CD1c-positive myeloid dendritic cell (primary cell): ENCODE results near the gene SYCE1.
"Not testable (repeated sequence)": the region's sequence is repeated elsewhere in the genome, so short reads cannot be mapped to it uniquely, and the experiment has no call there.

Source experiments
- DNase-seq: peaks from one replicate; pipeline ENCODE4 v3.0.0-alpha.2; 2016; ENCODE audit errors: extremely low spot score

The SYCE1 gene, protein sequence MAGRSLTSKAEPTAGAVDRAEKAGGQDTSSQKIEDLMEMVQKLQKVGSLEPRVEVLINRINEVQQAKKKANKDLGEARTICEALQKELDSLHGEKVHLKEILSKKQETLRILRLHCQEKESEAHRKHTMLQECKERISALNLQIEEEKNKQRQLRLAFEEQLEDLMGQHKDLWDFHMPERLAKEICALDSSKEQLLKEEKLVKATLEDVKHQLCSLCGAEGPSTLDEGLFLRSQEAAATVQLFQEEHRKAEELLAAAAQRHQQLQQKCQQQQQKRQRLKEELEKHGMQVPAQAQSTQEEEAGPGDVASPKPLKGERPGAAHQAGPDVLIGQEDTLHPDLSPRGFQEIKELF

DNA sequence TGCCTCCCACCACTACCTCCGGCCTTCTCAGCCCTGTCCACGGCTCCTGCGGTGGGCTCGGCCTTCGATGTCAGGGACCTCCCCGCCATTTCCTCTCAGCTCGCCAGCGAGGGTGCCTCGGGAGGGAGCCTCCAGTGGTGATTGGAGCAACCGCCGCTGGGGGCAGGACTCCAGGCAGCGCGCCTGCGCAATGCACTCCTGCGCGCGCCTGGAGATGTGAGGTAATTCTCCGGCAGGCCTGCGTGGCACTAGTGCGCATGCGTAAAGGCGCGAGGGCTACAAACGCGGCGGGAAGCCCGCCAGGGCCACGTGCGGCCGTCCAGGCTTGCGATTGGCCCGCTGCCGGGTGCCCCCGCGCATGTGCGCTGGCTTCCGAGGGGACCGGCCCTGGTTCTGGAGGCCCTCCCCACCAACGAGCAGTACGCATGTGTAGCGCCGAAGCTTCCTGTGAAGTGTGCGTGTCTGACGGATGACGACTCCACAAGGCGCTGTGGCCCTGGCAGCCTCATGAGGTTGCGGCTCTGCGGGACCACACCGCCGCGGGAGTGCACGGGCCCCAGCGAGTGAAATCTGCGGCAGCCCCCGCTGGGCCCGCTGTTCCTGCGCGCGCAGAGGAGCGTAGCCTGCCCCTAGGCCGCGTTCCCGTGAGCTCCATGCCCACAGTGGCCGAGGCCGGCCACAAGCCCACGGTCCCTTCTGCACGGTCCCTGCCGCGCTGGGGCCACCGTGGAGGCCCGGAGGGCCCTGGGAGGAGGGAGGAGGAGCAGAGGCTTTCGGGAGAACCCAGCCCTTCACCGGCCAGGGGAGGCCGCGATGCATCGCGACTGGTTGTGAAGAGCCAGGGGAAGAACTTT is at the start of gene SYCE1:
Gene SYCE1 (minus strand): TSS at position 143 of the 854 bp plus-strand sequence. CDS start 54 bp downstream, at position 89.
- peak; percentile 5 for DNase-seq

- DNase-seq: no peak
These were observed 49.6 kb upstream of the SYCE1 start for GRCh38 chr10:133614830-133615580.

DNA sequence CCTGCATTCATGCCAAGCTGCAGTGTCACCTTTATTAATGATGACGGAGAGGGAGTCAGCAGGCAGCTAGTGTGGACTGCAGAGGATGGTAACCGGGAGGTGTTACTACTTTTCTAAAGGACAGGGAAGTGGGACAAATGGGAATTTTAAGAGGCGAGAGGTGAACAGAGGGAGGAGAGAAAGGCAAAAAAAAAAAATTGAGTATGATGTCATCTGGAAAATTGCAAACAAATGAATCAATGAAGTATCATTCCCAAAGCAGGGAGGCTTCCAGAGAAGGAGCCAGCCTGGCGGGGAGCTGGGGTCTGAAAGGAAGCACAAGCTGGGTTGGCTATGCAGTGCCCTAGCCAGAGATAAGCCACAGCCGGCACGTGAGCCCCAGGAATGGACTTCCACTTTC is 48.3 kb upstream of the SYCE1 start:
- no peak for DNase-seq

DNA sequence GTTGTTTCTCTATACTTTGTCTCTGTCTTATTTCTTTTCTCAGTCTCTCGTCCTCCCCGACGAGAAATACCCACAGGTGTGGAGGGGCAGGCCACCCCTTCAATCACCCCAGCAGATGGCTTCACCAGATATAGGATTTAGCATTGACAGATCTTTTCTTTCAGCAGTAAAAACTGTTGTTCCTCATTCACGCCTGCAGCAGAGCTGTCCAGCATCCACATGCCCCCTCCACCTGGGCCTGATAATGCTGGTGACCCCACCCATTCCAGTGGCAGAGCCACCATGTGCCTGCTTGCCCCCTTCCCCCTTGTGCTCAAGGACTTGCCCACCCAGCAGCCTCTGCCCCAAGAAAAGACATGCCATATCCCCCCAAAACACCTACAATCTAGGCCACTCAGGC is 45.7 kb upstream of the SYCE1 start:
- no peak for DNase-seq

DNA sequence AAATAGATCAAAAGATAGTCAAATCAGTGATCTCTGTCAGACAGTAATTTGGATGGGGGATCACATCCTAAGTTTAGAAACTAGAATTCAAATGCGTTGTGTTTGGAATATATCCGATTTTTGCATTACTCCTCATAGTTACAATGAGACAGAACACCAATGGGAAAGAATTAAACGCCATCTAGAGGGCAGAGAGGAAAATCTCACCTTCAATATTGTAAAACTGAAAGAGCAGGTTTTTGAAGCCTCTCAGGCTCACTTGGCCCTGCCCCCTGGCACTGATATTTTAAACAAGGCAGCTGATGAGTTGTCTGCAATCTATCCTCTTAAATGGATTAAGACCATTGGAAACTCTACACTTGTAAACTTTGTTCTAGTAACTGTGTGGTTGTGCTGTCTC is 43.5 kb upstream of the SYCE1 start:
- peak; percentile 12 for DNase-seq

DNA sequence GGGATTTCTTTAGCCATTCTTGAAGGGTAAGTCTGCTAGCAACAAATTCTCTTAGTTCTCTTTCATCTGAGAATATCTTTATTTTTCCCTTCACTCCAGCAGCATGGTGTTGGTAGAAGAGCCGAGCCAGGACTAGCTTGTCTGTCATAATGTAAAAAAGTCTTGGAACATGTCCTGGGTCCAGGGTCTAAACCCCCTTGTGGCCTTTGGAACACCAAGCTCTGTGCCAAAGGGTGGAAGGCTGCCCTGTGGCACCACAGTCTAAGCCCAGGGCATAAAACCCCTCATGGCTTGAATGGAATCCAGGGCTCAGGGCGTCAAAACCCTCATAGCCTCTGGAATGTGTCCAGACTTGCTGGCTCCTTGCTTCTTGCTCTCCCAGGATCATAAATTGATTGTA is 38.1 kb upstream of the SYCE1 start:
- DNase-seq: not testable (repeated sequence)

- no peak for DNase-seq
These were observed 35.3 kb upstream of the SYCE1 start for GRCh38 chr10:133600657-133601056.

- not testable (repeated sequence) for DNase-seq
These were observed 34.5 kb upstream of the SYCE1 start for GRCh38 chr10:133599869-133600268.

- DNase-seq: no peak
These were observed 27.3 kb upstream of the SYCE1 start for GRCh38 chr10:133592716-133593115.

DNA sequence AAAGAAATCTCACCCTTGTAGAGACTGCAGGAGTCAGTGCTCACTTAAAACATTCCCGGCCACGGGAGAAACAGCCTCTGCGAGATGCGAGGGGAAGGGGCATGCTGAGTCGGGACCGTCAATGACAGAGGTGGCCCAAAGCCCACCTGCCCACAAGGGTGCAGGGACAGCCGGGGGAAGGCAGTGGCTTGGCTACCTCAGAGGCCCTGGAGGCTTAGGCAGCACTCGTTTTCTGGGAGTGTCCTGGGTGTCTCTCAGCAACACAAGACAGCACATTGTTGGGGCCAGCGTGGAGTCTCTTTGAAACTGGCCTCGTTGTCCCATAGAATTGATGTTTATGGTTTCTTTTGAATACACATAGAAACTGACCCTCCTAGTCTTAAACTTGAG is 25.6 kb upstream of the SYCE1 start:
- no peak for DNase-seq

DNA sequence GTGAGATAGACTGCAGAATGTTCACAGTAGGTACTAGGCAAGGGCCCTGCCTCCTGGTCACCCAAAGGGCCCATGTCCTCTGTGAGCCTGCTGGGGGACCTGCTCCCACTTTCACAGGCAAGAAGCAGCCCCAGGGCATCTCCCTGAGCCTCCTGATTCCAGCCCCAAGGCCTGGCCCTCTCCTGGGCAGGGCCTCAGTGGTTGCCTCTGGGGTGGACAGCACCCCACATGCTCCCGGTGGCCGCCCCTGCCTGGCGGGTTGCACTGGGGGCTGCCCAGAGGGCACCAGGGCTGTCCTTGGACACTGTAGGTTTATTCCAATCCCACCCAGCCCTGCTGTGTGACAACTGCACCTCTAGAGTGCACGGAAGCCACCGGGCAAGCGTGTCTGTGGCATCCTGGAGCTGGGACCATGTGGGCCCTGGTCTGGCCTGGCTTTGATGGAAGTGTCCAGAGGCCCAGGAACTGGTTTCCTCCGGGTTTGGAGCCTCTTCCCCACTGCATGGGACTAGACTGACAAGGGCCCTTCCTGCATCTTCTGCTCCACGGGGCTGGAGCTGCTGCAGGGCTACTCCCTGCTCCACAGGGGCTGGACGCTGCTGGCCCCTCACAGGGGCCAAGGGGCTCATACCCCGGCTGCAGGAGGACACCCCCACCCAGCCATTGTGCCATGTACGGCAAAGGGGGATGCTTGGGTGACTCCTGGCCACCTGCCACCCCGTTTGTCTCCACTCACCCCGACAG is 25.0 kb upstream of the SYCE1 start:
- no peak for DNase-seq

DNA sequence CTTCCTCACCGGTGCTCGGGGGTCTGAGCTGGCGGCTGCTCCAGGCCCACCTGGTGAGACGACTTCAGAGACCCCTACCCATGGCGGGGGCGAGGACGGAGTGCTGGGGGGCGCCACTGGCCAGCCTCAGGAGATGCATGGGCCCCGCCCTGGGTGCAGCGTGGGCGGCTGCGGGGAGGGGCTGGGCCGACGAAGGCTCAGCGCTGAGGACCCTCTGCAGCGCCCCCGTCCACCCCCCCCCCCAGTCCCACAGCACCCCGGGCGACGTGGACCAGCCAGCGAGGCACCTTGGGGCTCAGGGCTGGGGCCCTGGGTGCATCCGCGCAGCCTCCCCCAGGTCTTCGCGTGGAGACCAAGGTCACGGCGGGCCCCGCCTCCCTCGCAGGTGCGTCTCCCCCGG is 11.7 kb upstream of the SYCE1 start:
- not testable (repeated sequence) for DNase-seq

DNA sequence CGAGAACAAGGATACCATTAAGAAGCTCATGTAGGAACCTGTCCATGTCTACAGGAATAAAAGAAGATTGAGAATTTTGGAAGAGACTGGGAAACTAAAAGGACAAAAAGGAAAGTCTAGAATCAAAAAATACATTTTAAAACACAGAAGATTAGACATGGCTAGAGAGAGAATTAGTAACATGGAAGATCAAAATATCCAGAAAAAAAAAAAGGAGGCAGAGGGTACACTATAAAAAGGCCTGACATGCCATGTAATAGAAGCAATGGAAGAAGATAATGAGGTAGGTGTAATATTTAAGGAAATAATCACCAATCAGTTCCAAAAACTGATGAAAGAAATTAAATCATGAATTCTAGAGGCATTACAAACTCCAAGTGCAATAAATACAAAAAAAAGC is 8.1 kb upstream of the SYCE1 start:
- not testable (repeated sequence) for DNase-seq

GRCh38 chr10:133572055-133572454 is 6.7 kb upstream of the SYCE1 start:
- not testable (repeated sequence) for DNase-seq

DNA sequence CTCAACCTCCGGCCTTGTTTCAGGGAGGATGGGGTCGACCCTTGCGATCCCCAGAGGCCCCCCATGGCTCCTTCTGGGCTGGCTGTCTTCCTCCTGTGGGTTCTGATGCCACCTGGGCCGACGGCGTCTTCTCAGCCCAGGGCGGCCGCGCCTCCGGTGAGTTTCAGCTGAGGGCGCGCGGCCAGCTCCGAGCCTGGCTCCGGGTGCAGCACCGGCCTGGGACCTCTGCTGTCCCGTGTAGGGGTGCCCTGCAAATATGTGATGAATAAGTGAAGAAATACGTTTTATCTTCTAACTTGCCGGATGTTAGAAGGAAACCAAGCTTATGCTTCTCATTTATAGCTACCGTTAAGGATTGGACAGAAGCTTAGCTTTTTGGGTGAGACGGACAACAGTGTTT is 4.4 kb upstream of the SYCE1 start:
- DNase-seq: not testable (repeated sequence)

DNA sequence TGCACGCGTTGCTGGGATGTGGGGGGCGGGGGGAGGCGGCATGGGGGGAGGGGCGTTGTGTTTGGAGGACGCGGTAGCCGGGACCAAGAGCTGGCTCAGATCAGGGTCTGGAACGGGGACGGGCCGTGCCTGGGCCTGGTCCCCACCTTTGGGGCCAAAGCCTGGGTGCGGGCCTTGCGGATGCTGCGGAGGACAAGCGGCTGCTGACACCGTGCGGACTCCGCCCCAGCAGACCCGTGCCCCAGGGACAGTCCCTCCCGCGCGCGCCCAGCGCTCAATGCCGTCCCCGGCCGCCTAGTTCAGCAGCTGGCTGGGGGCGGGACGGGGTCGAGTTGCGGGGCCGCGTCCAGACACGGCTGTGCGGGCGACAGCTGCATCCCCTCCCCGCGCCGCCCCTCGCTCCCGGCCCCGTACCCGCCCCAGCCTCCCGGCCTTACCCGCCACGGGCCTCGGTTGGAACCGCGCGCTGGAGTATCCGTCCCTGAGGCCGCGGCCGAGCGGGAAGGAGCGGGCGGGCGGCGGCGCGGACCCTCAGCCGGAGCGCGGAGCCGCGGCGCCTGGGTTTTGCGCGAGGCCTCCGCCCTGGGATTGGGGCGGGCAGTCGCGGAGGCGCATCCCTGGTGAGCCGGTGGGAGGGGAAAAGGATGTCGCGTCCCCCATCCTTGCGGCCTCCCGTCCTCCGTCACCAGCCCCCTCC is 3.6 kb upstream of the SYCE1 start:
- DNase-seq: not testable (repeated sequence)

GRCh38 chr10:133568287-133568614 is 2.9 kb upstream of the SYCE1 start:
- no peak for DNase-seq

- no peak for DNase-seq
These were observed 2.4 kb upstream of the SYCE1 start for GRCh38 chr10:133567609-133568286.

DNA sequence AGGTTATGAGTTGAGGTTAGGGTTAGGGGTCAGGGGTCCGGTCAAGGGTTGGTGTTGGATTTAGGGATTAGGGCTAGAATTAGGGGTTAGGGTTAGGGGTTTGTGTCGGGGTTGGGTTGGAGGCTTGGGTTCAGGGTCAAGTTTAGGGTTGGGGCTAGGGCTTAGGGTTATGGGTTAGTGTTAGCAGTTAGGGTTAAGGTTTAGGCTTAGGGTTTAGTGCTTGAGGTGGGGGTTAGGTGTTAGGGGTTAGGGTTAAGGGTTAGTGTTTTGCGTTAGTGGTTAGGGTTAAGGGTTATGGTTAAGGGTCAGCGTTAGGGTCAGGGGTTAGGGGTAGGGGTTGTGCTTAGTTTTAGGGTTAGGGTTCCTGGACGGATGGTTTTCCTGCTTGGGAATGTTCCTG is 1.7 kb upstream of the SYCE1 start:
- DNase-seq: no peak

- no peak for DNase-seq
These were observed 567 bp downstream of the SYCE1 start for GRCh38 chr10:133564816-133565215.
